ENCODE results near the gene OR5P2.
"Not testable (repeated sequence)": the region's sequence is repeated elsewhere in the genome, so short reads cannot be mapped to it uniquely, and the experiment has no call there.

OR5P2 gene, protein sequence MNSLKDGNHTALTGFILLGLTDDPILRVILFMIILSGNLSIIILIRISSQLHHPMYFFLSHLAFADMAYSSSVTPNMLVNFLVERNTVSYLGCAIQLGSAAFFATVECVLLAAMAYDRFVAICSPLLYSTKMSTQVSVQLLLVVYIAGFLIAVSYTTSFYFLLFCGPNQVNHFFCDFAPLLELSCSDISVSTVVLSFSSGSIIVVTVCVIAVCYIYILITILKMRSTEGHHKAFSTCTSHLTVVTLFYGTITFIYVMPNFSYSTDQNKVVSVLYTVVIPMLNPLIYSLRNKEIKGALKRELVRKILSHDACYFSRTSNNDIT

DNA sequence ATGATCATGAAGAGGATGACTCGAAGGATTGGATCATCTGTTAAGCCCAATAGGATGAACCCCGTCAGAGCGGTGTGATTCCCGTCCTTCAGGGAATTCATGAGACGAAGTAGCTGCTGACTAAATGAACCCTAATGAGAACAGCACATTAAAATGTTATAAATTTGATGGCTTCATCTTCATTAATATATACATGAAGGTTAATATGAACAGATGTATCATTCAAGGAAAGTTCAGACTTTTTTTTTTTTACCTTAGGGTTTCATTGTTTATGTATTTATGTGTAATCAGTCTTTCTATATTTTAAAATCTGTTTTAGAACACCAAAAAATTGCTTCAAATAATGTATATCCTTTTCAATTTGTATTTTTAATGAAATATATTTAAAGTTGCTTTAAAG is at the start of gene OR5P2:
Gene OR5P2 (minus strand): TSS at position 101 of the 400 bp plus-strand sequence. CDS start 0 bp downstream, at position 101.
- no peak for DNase-seq

DNA sequence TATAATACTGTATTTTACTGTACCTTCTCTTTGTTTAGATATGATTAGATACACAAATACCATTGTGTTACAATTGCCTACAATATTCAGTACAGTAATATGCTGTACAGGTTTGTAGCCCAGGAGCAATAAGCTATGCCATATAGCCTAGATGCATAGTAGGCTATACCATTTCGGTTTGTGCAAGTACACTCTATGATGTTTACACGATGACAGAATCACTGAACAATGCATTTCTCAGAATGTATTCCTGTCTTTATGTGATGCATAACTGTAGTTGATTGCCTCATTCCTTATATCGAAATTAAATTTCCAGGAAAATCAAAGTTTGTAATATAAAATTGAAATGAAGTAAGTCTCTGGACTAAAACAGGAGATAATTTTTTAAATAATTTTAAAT is 49.3 kb upstream of the OR5P2 start:
- DNase-seq = no peak

DNA sequence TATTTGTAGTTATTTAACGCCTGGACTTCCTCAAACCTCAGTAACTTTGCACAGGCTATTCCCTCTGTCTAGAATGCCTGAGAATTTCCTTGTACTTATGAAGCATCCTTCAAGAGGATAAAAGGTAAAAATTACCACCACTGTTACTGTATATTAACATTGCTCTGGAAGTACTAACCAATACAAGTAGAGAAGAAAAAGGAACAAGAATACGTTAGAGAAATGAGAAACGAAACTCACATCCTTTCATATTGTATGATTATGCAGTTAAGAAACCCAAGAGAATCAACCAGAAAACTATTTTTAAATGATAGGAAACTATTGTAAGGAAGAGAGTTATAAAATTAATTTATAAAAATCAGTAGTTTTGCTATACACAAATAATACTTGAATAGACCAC is 48.2 kb upstream of the OR5P2 start:
- DNase-seq = no peak

DNA sequence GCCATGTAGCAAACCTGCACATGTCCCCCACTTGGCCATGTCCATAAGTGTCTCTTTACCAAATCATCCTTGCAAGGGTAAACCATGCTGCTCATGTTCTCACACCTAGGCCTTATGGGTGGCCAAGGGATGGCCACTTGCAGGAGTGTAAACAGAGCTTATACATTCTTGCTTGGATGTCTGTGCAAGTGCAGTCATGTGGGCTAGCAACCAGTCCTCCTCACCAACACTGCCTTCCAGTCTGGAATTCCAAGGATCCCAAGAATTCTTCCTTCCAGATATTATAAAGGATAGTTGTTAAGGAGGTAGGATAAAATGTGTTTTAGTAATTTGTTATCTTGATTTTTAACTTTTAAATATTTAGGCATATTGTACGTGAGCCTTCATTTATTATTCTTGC is 47.8 kb upstream of the OR5P2 start:
- DNase-seq = no peak

DNA sequence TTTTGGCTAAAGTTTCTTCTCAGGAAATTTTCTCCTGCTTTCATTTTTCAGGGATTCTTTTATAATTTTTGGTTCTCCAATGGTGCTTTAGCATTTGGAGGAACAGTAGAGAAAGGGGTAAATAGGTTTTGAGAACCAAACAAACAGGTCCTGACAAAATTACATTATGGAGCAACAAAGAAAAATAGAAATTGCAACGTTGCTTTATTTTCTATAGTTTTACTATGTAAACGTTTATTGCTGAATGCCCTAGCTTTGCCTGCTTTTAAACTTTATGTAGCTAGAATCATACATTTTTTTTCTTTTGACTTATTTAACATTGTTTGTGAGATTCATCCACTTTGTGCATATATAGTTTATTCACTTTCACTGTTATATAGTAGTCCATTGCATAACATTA is 43.8 kb upstream of the OR5P2 start:
- DNase-seq = no peak

DNA sequence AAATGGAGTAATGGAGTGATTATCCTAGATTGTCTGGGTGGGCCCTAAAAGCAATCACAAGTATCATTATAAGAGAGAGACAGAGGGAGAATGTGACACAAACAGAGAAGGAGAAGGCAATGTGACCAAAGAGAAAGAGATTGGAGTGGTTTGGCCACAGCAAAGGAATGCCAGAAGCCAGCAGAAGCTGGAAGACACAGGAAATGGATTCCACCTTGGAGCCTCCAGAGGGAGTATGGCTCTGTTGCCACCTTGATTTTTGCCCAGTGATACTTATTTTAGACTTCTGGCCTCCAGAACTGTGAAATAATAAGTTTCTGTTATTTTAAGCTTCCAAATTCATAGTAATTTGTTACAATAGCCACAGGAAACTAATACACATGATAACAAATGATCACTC is 36.8 kb upstream of the OR5P2 start:
- DNase-seq = no peak

DNA sequence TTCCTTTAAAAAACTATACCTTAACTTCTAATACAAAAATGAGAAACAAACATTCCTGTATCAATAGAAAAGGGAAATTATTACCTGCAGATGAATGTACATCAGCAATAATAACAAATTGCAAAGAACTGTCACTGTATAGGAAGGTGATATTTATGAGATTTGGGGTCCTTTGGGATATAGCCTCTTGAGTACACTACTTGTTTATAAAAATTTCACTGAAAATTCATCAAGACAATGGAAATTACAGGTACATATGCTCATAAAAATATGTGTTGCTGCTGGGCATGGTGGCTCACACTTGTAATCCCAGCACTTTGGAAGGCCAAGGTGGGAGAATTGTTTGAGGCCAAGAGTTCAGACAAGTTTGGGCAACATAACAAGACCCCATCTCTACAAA is 34.0 kb upstream of the OR5P2 start, which contains the start of gene OR5P3:
Gene OR5P3 (minus strand): TSS at position 101 of the 400 bp plus-strand sequence.
- DNase-seq = no peak

DNA sequence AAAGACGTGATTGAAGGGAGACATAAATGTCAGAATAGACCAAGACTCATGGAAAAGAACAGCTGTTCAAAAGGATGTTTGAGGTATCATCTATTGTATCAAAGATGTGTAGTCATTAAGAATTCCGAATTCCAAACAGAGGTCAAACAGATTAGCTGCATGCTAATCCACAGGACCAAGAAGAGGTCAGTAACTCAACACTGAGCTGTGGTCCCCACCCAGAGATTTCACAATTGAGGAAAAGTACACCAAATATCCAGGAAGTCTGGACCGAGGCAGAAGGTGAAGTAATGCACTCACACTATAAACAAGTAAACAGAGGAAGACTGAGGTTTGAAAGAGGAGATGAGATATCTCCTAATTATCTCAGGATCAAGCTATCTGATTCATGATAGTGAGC is 29.6 kb upstream of the OR5P2 start:
- DNase-seq = no peak

DNA sequence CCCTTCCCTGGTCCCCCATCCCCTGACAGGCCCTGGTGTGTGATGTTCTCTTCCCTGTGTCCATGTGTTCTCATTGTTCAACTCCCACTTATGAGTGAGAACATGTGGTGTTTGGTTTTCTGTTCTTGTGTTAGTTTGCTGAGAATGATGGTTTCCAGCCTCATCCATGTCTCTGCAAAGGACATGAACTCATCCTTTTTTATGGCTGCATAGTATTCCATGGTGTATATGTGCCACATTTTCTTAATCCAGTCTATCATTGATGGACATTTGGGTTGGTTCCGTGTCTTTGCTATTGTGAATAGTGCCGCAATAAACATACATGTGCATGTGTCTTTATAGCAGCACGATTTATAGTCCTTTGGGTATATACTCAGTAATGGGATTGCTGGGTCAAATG is 23.7 kb upstream of the OR5P2 start:
- DNase-seq = not testable (repeated sequence)

DNA sequence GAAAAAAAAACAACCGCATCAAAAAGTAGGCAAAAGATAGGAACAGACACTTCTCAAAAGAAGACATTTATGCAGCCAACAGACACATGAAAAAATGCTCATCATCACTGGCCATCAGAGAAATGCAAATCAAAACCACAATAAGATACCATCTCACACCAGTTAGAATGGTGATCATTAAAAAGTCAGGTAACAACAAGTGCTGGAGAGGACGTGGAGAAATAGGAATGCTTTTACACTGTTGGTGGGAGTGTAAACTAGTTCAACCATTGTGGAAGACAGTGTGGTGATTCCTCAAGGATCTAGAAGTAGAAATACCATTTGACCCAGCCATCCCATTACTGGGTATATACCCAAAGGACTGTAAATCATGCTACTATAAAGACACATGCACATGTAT is 18.2 kb upstream of the OR5P2 start:
- not testable (repeated sequence) for DNase-seq

DNA sequence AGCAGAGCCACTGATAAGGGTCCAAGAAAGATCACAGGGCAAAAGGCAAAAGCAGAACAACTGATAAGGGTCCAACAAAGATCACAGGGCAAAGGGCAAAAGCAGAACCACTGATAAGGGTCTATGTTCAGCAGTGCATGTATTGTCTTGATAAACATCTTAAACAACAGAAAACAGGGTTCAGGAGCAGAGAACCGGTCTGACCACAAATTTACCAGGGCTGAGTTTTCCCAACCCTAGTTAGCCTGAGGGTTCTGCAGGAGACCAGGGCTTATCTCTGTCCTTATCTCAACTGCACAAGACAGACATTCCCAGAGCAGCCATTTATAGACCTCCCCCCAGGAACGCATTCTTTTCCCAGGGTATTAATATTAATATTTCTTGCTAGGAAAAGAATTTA is 13.6 kb upstream of the OR5P2 start:
- DNase-seq = not testable (repeated sequence)

DNA sequence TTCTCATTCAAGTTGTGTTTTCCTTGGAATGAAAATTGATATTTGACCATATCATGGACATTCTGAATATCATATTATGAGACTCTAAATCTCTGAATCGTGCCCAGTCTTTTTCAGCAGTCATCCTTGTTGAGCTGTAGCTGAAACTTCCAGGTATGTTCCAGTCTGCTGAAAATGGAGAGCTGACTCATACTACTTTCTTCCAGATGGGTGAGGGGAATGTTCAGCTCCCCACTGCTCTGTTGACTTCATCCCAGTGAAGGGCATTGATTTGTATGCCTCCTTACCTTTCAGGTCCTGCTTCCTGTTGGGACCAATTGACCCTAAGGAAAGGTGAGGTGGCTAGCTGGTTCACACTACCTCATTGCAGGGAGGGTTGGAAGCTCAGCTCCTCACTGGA is 3.5 kb downstream of the OR5P2 start:
- DNase-seq = no peak

DNA sequence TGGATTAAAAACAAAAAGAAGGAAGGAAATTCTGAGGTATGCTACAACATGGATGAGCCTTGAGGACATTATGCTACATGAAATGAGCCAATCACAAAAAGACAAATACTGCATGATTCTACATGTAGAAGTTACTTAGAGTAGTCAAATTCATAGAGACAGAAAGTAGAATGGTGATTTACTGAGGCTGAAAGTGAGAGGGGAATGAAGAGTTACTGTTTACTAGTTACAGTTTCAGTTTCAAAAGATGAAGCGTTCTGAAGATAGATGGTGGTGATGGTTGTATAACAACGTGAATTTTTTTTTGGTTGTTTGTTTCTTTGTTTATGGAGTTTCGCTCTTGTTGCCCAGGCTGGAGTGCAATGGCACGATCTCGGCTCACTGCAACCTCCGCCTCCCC is 9.5 kb downstream of the OR5P2 start:
- no peak for DNase-seq

DNA sequence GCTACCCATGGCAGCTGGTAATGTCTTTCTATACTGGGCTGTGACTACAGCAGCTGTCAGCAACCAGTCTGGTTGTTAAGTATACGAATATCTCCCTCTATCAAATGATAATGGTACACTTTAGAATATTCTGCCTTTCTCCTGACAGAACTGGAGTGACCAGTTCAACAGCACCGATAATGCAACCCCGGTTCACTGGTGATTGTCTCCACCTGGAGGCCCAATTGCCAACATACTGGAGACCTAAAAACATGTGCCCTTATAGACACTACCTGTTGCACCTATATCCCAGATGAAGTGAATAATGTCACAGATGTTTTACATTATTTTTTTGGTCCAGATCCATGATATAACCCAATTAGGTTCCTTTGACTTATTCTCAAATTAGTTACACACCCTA is 21.1 kb downstream of the OR5P2 start:
- no peak for DNase-seq

DNA sequence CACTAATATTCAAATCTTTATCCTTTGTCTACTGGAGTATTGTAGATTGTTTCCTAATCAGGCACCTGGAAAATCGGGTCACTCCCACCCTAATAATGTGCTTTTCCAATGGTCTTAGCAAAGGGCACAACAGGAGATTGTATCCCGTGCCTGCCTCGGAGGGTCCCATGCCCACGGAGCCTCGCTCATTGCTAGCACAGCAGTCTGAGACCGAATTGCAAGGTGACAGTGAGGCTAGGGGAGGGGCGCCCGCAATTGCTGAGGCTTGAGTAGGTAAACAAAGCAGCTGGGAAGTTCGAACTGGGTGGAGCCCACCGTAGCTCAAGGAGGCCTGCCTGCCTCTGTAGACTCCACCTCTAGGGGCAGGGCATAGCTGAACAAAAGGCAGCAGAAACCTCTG is 32.4 kb downstream of the OR5P2 start:
- not testable (repeated sequence) for DNase-seq

DNA sequence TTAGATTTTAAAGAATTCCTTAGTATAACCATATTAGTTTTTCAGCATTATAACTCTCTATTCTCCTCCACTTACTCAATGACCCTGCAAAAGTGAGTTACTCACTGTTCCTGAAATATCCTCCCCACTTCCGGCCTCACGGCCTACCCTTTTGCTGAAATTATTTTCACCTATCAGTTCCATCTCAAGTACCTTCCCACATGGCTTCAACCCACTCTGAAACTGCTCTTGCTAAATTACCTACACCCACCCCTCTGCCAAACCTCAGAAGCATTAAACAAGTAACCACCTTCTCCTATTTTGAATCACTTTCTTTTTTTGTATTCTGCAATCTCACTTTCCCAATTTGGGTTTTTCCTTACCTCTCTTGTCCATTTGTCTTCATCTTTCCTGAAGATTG is 37.7 kb downstream of the OR5P2 start:
- no peak for DNase-seq

DNA sequence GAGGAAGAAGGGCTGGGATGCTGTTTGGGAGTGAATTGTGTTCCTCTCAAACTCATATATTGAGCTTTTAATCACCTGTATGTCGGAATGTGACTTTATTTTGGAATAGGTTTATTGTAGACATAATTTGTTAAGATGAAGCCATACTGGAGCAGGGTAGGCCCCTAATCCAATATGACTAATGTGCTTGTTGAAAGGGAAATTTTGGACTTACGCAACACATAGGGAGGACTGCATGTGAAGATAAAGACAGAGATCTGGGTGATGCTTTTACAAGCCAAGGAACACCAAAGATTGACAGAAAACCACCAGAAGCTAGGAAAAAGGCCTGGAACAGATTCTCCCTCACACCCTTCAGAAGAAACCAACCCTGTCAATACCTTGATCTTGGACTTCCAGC is 47.3 kb downstream of the OR5P2 start:
- no peak for DNase-seq
